Hematopoietic multipotent progenitor cell treated with erythropoietin and hydrocortisone succinate and interleukin-3 and kit ligand, for 8 days (in vitro differentiated cells): Measurements from ENCODE around the gene AEBP2.
A peak's percentile ranks its signal among the peaks of the same experiment; 100 is the strongest.
"Not testable (repeated sequence)": the region's sequence is repeated elsewhere in the genome, so short reads cannot be mapped to it uniquely, and the experiment has no call there.

Experiments
- DNase-seq: peaks from one replicate; pipeline ENCODE4 v3.0.0-alpha.2; 2015

The AEBP2 gene

GRCh38 chr12:19421503-19422282 lies 17.6 kb upstream of the AEBP2 start:
- no peak for DNase-seq

DNA sequence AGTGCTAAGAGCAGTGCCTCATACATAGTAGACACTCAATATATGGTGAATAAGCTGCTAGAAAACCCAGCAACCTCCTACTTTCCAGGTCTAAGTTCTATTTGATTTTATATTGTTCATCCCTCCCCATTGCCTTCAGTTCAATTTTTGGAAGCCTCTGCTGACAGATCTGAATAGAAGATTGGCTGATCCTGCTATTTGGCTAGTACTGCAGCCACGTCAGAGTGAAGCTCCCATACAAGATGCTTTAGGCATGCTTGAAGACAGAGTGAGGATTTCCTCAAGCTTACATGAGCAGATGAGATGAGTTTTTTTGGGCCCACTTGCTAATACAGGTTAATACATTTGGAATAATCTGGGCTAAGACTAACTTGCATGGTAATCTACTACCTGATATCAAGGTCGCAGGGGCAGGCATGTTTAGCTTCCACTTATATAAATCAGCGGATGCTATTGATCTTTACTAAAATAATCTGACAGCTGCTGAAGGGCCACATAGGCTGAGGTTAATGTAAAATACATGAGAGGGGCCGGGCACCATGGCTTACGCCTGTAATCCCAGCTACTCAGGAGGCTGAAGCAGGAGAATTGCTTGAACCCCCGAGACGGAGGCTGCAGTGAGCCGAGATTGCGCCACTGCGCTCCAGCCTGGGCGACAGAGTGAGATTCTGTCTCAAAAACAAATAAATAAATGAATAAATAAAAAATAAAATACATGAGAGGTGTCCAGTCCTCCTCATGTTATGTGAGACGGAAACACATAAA lies 15.9 kb upstream of the AEBP2 start:
- no peak for DNase-seq

DNA sequence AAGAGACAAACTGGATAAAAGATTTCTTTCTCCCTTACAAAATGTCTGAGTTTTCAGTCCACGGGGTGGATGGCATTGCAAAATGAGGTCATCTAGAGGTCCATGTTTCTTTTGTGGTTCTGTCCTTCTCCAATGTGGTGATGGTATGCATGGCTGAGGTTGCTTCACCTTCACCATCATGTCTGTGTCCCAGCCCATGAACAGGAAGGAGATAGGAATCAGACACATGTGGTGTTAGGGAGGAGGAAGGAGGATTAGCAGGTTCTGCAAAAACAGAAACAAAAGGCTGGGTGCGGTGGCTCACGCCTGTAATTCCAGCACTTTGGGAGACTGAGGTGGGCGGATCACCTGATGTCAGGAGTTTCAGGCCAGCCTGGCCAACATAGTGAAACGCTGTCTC lies 11.0 kb upstream of the AEBP2 start:
- no peak for DNase-seq

DNA sequence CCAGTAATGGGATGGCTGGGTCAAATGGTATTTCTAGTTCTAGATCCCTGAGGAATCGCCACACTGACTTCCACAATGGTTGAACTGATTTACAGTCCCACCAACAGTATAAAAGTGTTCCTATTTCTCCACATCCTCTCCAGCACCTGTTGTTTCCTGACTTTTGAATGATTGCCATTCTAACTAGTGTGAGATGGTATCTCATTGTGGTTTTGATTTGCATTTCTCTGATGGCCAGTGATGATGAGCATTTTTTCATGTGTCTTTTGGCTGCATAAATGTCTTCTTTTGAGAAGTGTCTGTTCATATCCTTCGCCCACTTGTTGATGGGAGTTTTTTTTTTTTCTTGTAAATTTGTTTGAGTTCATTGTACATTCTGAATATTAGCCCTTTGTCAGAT lies 9.8 kb upstream of the AEBP2 start:
- not testable (repeated sequence) for DNase-seq

GRCh38 chr12:19430988-19431387 lies 8.3 kb upstream of the AEBP2 start:
- no peak for DNase-seq

- DNase-seq = peak; percentile 32
Measured at GRCh38 chr12:19431407-19432308, 7.6 kb upstream of the AEBP2 start.

DNA sequence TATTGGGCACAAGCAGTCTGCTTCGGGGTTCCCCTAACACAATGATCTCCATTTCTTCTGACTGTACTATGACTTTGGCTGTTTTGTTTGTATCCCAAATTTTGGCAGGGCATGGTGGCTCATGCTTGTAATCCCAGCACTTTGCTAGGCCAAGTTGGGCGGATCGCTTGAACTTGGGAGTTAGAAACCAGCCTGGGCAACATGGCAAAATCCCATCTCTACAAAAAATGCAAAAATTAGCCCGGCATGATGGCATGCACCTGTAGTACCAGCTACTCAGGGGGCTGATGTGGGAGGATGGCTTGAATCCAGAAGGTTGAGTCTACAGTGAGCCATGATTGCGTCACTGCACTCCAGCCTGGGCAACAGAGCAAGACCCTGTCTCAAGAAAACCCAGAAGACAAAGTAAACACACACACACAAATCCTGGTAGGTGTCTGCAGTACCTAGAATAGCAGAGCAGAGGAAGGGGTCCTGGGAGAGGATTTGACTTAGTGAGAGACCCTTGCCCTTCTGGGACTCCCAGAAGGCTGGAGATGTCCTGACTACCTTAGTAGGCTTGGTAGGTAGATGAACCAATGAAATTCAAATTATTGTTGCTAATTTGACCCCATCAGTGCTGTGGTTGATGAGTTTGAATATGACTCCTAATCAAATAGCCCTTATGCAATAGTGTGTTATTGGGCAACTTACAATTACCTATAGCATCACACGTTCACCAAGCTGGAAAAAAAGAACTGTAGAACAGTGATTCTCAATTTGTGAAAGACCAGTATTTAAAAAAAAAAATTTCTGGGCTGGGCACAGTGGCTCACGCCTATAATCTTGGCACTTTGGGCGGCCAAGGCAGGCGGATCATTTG lies 6.8 kb upstream of the AEBP2 start:
- DNase-seq = no peak

GRCh38 chr12:19434538-19434937 lies 4.8 kb upstream of the AEBP2 start:
- no peak for DNase-seq

DNA sequence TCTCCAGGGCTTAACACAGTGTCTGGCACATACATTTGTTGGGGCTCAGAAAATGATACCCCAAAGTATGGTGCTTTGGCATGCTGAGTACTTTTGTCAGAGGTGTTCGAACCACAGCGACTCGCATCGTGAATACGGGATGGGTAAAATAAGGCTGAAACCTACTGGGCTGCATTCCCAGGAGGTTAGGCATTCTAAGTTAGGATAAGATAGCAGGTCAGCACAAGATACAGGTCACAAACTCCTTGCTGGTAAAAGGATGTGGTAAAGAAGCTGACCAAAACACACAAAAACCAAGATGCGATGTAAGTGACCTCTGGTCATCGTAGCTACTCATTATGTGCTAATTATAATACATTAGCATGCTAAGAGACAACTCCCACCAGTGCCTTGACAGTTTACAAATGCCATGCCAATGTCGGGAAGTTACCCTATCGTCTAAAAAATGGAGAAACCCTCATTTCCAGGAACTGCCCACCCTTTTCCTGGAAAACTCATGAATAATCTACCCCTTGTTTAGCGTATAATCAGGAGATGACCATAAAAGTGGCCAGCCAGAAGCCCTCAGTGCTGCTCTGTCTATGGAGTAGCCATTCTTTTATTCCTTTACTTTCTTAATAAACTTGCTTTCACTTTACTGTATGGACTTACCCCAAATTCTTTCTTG lies 3.3 kb upstream of the AEBP2 start:
- DNase-seq = no peak

DNA sequence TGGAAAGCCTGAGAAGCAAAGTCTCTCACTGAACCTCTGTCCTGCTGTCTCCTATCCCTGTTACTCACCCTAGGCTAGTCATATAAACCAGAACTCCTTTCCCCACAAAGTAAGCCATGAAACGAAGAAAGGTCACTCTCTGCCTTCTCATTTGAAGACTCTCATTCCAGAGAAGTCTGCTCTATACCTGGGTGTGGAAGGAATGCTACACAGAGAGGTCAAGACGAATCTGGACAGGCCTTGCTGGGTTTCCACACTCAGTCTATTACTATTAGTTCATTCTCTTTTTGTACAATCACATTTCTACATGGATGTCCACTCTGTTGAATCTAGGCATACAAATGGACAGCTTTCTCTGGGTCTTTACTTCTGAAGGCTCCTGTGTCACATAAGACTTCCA lies 2.4 kb upstream of the AEBP2 start:
- DNase-seq = no peak

DNA sequence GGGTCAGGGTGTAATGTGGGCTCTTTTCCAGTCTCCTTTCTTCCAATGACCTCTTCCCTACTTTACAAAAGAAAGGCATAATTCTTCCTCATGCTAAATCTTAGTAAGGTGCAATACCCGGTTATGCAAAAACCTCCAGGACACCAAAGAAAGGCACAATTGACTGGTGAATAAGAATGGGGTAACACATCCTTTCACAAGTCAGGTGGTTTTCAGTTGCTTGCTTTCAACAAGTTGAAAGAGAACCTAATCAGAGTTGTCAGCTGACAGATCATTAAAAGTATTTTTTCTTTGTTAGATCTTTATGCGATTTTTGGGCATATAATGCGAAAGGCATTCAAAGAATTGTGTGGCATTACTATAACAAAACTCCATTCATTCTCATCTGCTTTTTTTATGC lies 1.3 kb upstream of the AEBP2 start:
- no peak for DNase-seq

GRCh38 chr12:19440019-19440858 lies 947 bp downstream of the AEBP2 start:
- DNase-seq = peak; percentile 53

- no peak for DNase-seq
Measured at GRCh38 chr12:19440916-19441315, 1.6 kb downstream of the AEBP2 start.

DNA sequence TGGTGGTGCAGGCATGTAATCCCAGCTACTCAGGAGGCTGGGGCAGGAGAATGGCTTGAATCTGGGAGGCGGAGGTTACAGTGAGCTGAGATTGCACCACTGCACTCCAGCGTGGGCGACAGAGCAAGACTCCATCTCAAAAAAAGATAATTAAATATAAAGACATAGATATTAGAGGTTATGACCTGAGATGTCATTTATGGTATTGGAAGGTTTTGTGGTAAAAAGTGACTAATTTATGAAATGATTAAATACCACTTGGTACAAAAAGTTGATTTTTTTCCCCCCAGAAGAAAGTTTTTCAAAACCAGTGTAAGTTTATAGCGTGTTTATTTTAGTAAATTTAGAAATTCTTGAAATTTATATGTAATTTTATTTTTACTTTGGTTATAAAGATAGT lies 4.3 kb downstream of the AEBP2 start:
- DNase-seq = no peak

- DNase-seq = no peak
Measured at GRCh38 chr12:19444097-19444496, 4.8 kb downstream of the AEBP2 start.

GRCh38 chr12:19447386-19447785 lies 8.1 kb downstream of the AEBP2 start:
- DNase-seq = peak; percentile 35

DNA sequence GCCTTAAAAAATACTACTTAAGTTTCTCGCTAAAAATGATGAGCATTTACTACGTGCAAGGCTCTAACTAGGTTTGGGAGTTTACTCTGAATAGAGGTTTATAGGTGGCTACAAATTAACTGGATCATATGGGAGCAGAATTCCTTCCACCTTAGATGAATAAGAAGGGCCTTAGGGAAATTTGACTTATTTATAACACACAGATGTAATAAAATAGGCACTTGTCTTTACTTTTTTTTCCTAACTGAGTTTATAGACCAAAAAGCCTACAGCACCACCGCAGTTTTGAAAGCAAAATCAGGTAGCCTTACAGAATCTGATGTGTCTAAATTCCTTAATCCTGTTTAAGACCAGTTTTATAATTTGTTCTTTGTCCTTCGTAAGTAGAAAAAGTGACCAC lies 10.5 kb downstream of the AEBP2 start:
- DNase-seq = no peak

- peak; percentile 32 for DNase-seq
Measured at GRCh38 chr12:19450362-19450761, 11.1 kb downstream of the AEBP2 start.

DNA sequence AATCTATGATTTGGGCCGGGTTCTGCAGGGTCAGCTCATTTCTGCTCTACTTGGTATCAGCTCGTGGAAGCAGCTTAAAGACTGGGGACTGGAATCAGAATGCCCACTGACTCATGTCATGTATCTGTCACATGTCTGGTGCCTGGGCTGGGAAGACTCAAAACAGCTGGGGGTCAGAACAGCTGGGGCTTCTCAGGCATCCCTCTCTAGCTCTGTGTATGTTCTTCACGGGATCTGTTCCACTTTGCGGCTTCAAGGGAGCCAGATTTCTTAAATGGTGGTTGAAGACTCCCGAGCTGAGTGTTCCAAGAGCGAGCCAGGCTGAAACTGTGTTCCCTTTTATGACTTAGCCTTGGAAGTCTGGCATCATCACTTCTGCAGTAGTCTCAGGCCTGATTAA lies 11.9 kb downstream of the AEBP2 start:
- DNase-seq = no peak

- no peak for DNase-seq
Measured at GRCh38 chr12:19453961-19454360, 14.7 kb downstream of the AEBP2 start.

DNA sequence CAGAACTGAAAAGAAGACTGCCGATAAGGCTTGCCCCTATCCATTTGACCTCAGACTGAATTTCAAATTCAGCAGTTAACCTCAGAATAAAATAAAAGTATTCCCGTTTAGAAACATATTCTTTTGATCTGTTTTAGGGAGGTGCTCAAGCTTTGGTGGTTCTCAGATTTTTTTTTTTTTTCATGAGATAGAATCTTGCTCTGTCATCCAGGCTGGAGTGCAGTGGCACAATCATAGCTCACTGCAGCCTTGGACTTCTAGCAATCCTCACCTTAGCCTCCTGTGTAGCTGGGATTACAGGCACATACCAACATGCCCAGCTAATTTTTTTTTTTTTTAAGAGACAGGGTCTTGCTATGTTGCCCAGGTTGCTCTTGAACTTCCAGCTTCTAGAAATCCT lies 15.5 kb downstream of the AEBP2 start:
- DNase-seq = no peak
